Stimulated activated CD4-positive, alpha-beta T cell treated with anti-CD3 and anti-CD28 coated beads, Interleukin-1b, Interleukin-23, amount 100 ng/mL, for 1 hour (primary cell): Measurements from ENCODE around the gene DDX4.
"Not testable (repeated sequence)": the region's sequence is repeated elsewhere in the genome, so short reads cannot be mapped to it uniquely, and the experiment has no call there.

Experiments
- DNase-seq, 2 donors: peaks; one replicate each; pipeline ENCODE4 v3.0.0-alpha.2; 2020; ENCODE audit warnings: low read depth in 2 of 2

The DDX4 gene

DNA sequence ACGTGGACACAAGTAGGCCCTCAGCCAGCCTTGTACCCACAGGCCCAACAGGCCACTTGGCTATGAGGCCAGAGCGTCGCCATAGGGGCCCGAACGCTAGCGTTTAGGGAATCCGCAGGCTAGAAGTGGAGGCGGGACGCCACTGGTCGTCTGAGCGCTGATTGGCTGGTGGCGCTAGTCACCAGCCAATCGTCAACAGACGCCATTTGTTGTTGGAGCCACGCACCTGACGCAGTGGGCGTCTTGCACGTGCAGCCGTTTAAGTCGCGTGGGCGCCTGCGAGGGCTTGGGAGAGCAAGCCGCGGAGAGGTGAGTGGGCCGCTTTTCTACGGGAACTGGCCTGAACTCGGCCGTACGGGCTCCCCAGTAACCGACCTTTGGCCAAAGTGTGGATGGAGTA, at the start of gene DDX4:
TSS of gene DDX4 (plus strand) at position 269 of the 400 bp plus-strand sequence. CDS start 903 bp downstream, outside the sequence.
- no peak for DNase-seq

DNA sequence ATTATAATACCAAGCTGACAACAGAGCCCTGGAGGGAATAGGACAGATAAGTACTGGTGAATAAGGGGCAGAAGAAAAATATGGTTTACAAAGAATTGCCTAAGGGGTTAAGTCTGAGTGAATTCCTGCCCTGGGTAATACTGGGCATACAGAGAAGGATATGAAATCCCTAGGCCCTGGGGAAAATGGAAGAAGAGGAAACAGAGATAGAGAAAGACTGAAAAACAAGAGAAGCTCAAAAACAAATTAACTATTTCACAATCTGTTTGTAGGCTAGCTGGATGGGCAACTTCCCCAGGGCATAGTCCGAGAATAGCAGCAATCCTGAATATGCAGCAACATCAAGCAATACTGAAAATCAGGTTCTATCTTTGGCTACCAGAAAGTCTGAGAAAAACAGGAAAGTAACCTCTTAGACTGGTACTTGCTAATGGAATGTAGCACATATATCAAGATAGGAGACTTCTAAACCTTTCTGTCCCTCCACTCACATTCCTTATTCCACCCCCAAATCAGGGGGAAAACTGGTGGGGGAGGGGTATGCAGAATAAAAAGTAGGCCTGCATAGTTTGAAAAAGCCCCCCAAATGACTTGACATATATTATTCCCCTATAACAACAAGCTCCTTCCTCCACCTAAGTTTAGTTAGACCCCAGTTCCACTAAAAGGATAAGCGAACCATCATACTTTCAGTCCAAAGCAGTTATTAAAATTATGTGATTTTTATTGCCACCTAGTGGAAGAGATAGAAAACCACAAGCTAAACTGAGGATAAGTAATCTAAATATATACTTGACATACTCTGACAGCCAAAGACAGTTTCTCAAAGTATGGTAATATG, 46.4 kb upstream of the DDX4 start:
- DNase-seq: no peak

DNA sequence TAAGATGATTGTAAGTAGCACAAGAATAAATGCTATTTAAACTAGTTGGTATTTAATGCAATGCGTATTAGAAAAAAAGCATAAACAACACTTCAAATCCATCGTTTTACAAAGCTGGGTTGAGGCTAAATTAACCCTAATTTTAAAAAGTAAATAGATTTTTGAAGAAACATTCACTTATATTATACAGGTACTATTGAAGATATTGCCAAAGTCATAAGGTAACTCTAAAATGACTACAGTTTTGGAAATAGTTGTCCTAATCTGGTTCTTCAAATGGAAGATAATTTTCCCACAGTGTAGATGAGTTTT, 45.8 kb upstream of the DDX4 start:
- no peak for DNase-seq

DNA sequence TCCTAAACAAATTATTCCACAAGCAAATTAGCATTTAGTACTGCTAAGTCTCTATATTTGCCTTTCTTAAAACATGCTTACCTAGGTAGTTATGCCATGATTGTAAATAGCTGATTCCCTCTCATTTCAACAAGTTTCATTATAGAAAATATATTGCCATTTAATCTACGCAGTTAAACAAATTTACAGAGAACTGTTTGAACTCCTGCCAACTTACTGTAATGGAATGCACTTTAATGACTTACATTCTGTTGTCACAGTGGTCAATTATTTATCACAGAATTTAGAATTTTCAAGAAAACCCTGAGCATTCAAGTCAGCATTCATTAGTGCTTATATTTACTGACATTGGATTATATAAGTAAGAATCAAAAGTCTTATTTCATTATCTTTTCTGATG, 45.4 kb upstream of the DDX4 start:
- no peak for DNase-seq

DNA sequence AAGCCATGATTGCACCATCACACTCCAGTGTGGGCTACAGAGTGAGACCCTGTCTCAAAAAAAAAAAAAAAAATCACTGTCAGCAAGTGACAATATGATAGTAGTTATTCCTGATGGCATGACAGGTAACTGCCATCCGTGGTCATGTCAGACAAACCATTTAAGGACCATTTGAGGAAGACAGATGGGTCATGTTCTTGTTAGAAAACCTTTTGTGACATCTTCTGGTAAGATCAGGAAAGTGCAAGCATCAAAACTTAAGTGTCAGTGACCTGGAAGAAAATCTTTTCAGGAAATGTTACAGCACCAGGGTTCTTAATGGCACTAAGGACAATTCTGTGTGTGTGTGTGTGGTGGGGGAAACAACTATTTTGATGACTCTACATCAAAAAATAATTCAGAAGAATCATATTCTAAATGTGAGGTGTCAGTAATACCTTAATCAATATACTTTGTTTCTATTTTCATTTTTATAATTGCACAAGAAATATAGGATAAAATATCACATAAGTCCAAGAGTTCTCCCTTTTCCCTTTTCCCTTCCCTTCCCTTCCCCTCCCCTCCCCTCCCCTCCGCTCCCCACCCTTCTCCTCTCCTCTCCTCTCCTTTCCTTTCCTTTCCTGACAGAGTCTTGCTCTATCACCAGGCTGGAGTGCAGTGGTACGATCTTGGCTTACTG, 43.6 kb upstream of the DDX4 start:
- DNase-seq: no peak

DNA sequence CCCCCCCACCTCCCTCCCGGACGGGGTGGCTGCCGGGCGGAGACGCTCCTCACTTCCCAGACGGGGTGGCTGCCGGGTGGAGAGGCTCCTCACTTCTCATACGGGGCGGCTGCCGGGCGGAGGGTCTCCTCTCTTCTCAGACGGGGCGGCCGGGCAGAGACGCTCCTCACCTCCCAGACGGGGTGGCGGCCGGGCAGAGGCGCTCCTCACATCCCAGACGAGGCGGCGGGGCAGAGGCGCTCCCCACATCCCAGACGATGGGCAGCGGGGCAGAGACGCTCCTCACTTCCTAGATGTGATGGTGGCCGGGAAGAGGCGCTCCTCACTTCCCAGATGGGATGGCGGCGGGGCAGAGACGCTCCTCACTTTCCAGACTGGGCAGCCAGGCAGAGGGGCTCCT, 41.2 kb upstream of the DDX4 start:
- not testable (repeated sequence) for DNase-seq

DNA sequence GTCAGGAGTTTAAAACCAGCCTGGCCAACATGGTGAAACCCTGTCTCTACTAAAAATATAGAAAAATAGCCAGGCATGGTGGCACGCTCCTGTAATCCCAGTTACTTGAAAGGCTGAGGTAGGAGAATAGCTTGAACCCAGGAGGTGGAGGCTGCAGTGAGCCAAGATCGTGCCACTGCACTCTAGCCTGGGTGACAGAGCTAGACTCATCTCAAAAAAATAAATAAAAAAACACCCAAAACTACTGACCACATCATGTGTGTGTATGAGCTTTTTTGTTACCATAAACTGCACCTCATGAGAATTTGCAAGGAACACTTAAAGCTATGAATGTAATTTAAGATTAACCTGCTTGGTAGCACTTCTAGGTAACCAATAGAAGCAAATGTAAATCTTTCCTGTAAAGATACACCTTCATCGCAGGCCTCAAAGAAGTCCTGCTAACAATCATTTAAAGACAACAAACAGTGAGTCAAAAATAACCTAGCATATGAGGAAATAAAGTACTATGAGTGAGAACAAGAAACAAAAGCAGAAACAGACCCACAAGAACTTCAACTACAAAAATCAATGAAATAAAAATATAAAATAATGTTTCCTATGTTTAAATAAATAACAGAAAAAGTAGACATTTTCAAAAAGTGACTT, 38.7 kb upstream of the DDX4 start:
- no peak for DNase-seq

DNA sequence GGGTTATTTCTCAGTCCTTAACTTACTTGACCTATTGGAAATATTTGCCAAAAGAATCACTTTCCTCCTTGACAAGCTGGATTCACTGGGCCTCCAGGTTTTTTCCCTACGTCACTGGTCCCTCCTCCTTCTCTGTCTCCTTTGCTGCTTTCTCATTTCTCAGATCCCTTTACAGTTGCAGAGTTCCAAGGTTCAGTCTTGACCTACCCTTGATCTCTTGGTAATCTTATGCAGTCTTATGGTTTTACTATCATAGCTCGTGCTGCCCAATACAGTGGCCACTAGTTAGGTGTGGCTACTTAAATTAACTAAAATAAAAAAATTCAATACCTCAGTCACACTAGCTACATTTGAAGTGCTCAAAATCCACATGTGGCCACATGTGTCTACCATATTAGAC, 37.1 kb upstream of the DDX4 start:
- DNase-seq: no peak

DNA sequence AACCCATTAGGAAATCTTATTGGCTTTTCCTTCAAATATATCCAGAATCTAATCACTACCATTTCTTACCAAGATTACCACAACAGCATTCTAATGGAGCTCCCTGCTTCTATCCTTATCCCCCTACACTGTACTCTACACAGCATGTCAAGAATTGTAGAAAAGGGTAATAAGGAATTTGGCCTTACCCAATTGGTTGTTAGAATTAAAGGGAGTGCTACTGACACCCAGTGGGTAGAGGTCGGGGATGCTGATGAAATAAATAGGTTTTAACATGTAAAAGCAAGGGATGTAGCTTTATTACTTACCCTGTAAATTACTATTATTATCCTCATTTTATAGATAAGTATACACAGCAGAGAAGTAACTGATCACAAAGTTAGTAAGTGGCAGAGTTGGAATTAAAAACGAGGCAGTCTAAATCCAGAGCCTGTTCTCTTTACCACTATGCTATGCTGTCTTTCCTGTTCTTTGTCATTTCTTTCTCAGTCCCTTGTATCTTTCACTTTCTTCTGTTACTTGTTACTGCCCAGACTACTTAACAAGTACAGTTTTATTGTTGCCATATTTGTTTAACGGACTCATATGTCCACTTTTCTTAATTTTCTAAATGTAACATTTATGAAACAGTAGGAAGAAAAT, 36.3 kb upstream of the DDX4 start:
- DNase-seq: no peak

DNA sequence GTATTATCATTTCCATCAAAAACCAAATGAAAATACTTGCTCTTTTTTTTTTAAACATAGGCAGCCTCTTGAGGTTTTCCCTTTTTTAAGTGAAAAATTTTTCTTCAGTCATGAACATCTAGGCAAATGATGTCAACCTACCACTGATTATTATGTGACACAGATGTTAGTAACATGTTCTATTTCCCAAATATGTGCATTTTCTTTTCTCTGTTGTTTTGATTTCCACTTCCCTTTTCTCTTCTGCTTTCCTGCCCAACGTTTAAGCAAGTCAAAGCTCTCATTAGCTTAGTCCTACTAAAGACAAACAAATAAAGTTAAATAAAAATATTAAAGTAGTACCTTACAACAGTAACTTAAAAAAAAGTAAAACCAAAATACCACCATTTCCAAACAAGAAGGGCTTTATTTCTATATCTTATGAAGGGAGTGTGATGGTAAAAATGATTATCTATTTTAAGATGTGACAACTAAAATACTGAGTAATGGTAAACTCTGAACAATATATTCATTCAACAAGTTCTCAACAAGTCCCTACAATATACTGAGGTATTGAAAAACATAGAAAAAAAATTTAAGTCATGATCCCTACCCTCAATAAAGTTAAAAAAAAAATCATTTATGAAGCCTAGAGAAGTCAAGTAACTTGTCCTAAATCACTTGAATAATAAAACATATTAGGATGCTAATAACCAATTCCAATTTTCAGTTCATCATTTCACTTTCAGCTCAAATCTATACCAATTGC, 35.1 kb upstream of the DDX4 start:
- DNase-seq: no peak

DNA sequence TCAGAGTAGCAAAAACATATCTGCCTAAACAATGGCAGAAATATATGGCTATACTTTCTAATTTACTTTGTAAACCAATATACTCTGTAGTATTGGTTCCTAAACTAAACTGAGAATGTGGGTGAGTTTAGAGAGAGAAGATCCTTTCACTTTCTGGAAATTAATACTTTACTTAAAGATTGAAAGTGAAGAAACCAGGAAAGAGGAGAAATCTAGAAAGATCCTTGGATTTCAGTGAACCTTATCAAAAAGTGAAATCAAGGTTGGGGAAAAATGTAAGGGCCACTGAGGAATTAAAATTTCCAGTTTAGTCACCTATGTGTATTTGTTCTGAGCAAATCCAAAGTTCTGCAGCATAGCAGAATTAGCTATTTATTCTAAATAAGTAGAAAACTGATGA, 31.6 kb upstream of the DDX4 start:
- no peak for DNase-seq

DNA sequence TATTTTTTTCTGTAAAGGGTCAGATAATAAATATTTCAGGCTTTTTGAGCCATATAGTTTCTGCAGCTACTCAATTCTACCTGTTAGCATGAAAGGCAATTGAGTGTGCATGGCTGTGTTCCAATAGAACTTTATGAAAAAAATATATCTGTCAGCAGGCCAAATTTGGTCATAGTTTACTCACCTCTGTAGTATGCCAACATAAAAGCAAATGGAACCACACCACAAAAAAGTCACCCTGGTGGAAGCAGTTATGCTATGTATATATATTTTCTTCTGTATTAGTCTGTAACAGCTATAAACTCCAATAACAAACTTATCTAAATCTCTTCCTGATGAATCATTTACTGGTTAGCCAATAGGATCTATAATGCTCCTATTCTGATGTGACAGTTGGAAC, 29.1 kb upstream of the DDX4 start:
- DNase-seq: no peak

DNA sequence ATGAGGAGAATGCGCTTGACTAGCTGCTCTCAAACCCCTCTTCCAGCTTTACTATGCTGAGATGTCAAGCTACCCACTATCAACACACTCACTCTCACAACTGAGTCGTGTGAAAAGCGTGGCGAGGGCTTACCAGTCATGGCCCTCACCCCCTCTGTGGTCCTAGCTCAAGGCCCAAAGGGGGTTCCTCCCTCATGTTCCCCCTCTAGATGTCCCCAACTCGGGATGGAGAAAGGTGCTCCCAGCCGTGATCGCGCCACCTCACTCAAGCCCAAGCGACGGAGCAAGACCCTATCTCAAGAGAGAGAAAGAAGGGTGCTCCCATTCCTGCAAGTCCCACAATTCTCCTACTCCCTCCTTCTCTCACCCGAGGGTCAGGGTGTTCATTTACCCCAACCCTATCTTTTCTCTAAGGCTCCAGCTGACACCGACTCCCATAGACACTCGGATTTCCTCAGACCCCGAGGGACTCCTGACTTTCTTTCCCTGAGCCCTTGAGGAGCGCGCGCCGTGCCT, 26.3 kb upstream of the DDX4 start:
- no peak for DNase-seq

DNA sequence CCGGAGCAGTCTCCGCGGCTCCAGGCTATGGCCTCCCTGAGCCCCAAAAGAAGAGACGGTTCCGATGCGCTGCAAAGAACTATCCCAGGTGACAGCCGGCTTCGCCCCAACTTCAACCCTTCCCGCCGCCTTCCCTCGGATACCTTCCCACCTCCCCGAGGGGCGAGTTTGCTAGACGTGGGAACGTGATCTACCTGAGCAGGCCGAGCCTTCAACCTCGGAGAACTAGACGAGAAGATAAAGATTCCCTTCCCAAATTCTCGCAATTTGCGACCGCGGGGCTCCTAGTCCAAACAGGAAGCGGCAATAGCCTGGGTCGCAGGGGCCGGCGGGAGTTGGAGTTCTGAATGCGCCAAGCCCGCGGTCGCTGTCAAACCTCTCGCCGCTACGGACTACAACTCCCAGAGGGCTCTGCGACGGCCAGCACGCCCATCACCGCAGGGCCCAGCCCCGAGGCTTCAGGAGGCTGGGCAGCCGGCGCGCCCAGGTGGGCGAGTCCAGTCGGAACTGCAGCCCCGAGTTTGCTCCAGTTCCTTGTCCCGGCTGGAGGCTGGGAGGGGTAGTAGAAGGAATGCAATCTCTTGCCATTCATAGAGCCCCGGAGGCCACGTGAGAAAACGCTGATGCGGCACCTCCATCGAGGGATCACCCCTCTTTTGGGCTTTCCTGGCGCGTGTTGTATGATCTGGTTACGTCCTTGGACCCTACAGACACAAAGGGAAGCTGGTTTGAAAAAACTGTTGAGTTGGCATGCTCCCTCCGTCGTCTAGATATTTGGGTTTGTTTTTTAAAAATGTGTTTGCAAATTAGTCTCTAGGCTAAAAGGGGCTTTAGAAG, 25.6 kb upstream of the DDX4 start, which contains the start of gene SLC38A9:
TSS of gene SLC38A9 (minus strand) at position 302 of the 837 bp plus-strand sequence. CDS start 14,366 bp downstream, outside the sequence.
- DNase-seq: peak; percentile 65 to 82

DNA sequence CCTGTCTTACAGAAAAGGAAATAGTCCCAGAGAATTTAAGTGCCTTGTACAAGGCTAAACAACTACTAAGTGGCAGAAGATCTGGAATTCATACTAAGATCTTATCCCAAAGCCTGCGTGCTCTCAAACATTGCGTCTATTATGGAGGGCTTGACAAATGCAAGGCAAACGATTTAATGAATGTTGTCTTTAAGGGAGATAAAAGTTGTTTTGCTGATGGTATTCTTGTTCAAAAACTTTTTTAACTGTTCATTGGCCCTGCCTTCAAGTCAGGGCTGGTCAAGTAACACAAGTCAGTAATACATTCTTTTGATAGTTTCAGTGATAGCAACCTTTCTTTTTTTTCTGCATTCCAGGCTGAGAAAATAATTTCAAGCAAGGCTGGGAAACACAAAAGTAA, 24.0 kb upstream of the DDX4 start:
- no peak for DNase-seq

DNA sequence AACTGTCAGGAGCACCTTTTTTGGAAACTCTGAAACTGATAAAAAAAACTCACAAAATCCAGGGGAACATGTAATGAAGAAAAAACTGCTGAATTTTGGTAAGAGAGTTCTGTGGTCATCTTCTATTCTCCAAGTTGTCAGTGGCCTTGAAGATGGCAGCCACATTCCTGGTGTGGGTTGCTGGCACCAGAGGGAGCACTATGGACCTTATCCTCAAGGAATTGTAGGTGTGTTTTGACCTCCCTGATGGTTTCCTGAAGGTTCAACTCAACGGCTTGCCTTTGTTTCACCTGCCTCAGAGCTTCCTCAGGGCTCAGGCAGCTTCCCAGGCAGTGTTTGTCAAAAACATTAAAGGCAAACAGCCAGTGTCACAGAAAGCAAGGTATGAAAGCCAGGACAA, 23.5 kb upstream of the DDX4 start:
- no peak for DNase-seq

DNA sequence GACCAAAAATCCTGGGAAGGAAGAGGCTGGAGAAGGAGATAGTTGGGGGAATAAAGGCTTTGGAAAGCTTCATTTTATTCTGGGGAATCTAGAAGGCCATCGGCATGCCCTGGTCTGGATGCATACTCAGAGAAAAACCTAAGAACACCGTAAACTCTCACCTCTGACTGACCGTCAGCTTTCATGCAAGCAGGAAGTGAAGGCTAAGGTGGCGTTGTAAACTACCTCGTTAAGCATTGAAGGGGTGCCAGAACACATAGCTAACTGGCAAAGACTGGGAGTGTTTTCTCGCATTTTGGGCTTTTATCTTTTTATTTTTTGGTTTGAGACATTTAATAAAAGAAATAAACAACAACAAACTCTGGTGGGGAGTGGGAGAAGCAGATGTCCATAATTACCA, 23.1 kb upstream of the DDX4 start:
- DNase-seq: no peak

DNA sequence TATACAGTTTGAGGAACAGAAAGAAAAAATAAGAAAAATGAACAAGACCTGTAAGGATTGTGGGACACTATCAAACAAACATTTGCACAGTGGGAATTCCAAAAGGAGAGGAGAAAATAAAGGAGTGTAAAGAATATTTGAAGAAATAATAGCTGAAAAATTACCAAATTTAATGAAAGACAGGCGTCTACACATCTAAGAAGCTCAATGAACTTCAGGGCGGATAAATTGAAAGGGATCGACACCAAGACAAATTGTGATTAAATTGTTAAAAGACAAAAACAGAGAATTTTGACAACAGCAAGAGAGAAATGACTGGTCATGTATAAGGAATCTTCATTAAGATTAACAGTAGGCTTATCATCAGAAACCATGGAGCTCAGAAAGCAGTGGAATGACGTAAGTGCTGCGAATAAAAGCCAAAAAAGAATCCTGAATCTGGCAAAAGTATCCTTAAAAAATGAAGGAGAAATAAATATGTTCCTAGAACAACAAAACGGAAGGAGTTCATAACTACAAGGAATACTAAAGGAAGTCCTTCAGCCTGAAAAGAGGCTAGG, 22.3 kb upstream of the DDX4 start:
- DNase-seq: no peak

DNA sequence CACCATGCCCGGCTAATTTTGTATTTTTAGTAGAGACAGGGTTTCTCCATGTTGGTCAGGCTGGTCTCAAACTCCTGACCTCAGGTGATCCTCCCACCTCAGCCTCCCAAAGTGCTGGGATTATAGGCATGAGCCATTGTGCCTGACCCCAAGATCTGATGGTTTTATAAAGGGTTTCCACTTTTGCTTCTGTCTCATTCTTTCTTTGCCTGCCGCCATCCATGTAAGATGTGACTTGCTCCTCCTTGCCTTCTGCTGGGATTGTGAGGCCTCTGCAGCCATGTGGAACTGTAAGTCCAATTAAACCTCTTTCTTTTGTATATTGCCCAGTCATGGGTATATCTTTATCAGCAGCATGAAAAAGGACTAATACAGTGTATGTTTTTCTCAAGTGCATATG, 18.8 kb upstream of the DDX4 start:
- not testable (repeated sequence) for DNase-seq

DNA sequence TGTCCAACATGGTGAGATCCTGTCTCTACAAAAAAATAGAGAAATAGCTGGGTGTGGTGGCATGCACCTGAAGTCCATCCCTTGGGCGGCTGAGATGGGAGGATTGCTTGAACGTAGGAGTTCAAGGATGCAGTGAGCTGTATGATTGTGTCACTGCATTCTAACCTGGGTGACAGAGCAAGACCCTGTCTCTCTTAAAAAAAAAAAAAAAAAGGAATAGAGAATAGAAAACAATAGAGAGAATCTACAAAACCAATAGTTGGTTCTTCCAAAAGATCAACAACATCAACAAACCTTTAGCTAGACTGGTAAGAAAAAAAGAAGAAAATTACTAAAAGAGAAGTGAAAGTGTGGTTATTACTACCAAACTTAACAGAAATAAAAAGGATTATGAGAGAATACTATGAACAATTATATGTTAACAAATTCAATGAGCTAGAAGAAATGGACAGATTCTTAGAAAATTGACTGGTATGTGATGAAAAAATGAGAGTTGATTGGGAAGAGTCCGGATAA, 17.6 kb upstream of the DDX4 start:
- DNase-seq: no peak
